ENCODE data around the gene COX5A.

Gene COX5A

GRCh38 chr15:74959586-74959939 is 21.7 kb upstream of the COX5A start:
- H2AFZ ChIP-seq (ENCODE audit: low read length): no peak overlapping the region
- TF ChIP-seq EZH2phosphoT487 (IDR thresholded peaks at IDR 0.05; ENCODE audit: borderline replicate concordance) (no peak), CTCF (conservative IDR thresholded peaks at IDR 0.05; ENCODE audit: low read length) (no peak)
- peaks cover 3% of the 10 kb centered on the region for H3K4me1 ChIP-seq (ENCODE audit: insufficient read depth, low read length, poor library complexity, severe bottlenecking)
- H3K9ac ChIP-seq (ENCODE audit: low read depth, low read length, poor library complexity, severe bottlenecking): no peak overlapping the region
- no peaks in the 10 kb centered on the region for H3K36me3 ChIP-seq (ENCODE audit: insufficient read depth, low read length)
- no peaks in the 10 kb centered on the region for H3K27me3 ChIP-seq (ENCODE audit: insufficient read depth, low read length, poor library complexity, severe bottlenecking)
- H4K20me1 ChIP-seq (ENCODE audit: insufficient read depth, low read length, poor library complexity, severe bottlenecking): no peaks in the 10 kb centered on the region
- H3K4me2 ChIP-seq (ENCODE audit: low read depth, low read length, poor library complexity, severe bottlenecking): no peak overlapping the region
- no peaks in the 10 kb centered on the region for H3F3A ChIP-seq (ENCODE audit: low read depth)
- H3K4me3 ChIP-seq (ENCODE audit: low read length, poor library complexity, severe bottlenecking): no peak overlapping the region
- H3K79me2 ChIP-seq (ENCODE audit: insufficient read depth, low read length): no peaks in the 10 kb centered on the region
- no peaks in the 10 kb centered on the region for H3K9me2 ChIP-seq (replicated peaks; ENCODE audit: low read depth, low read length)
- no peaks in the 10 kb centered on the region for H3K9me3 ChIP-seq (ENCODE audit: insufficient read depth, low read depth, low read length)

GRCh38 chr15:74958908-74959585 is 21.2 kb upstream of the COX5A start:
- peaks cover 3% of the 10 kb centered on the region for H3K4me1 ChIP-seq (ENCODE audit: insufficient read depth, low read length, poor library complexity, severe bottlenecking)
- no peaks in the 10 kb centered on the region for H4K20me1 ChIP-seq (ENCODE audit: insufficient read depth, low read length, poor library complexity, severe bottlenecking)
- H2AFZ ChIP-seq (ENCODE audit: low read length): no peak overlapping the region
- H3K27me3 ChIP-seq (ENCODE audit: insufficient read depth, low read length, poor library complexity, severe bottlenecking): no peaks in the 10 kb centered on the region
- no peaks in the 10 kb centered on the region for H3K36me3 ChIP-seq (ENCODE audit: insufficient read depth, low read length)
- H3K79me2 ChIP-seq (ENCODE audit: insufficient read depth, low read length): no peaks in the 10 kb centered on the region
- no peak overlapping the region for H3K9ac ChIP-seq (ENCODE audit: low read depth, low read length, poor library complexity, severe bottlenecking)
- H3K9me2 ChIP-seq (replicated peaks; ENCODE audit: low read depth, low read length): no peaks in the 10 kb centered on the region
- H3F3A ChIP-seq (ENCODE audit: low read depth): no peaks in the 10 kb centered on the region
- TF ChIP-seq CTCF (conservative IDR thresholded peaks at IDR 0.05; ENCODE audit: low read length) (no peak), EZH2phosphoT487 (IDR thresholded peaks at IDR 0.05; ENCODE audit: borderline replicate concordance) (no peak)
- H3K4me2 ChIP-seq (ENCODE audit: low read depth, low read length, poor library complexity, severe bottlenecking): no peak overlapping the region
- no peak overlapping the region for H3K4me3 ChIP-seq (ENCODE audit: low read length, poor library complexity, severe bottlenecking)
- H3K9me3 ChIP-seq (ENCODE audit: insufficient read depth, low read depth, low read length): no peaks in the 10 kb centered on the region

- no peaks in the 10 kb centered on the region for H3K36me3 ChIP-seq (ENCODE audit: insufficient read depth, low read length)
- no peak overlapping the region for H3K4me2 ChIP-seq (ENCODE audit: low read depth, low read length, poor library complexity, severe bottlenecking)
- H2AFZ ChIP-seq (ENCODE audit: low read length): no peak overlapping the region
- H3K27me3 ChIP-seq (ENCODE audit: insufficient read depth, low read length, poor library complexity, severe bottlenecking): no peaks in the 10 kb centered on the region
- H4K20me1 ChIP-seq (ENCODE audit: insufficient read depth, low read length, poor library complexity, severe bottlenecking): no peaks in the 10 kb centered on the region
- no peaks in the 10 kb centered on the region for H3K9me3 ChIP-seq (ENCODE audit: insufficient read depth, low read depth, low read length)
- no peak overlapping the region for H3K4me3 ChIP-seq (ENCODE audit: low read length, poor library complexity, severe bottlenecking)
- H3K9me2 ChIP-seq (replicated peaks; ENCODE audit: low read depth, low read length): no peaks in the 10 kb centered on the region
- TF ChIP-seq EZH2phosphoT487 (IDR thresholded peaks at IDR 0.05; ENCODE audit: borderline replicate concordance) (no peak), CTCF (conservative IDR thresholded peaks at IDR 0.05; ENCODE audit: low read length) (no peak)
- no peak overlapping the region for H3K9ac ChIP-seq (ENCODE audit: low read depth, low read length, poor library complexity, severe bottlenecking)
- no peaks in the 10 kb centered on the region for H3K79me2 ChIP-seq (ENCODE audit: insufficient read depth, low read length)
- no peaks in the 10 kb centered on the region for H3F3A ChIP-seq (ENCODE audit: low read depth)
- peaks cover 3% of the 10 kb centered on the region for H3K4me1 ChIP-seq (ENCODE audit: insufficient read depth, low read length, poor library complexity, severe bottlenecking)
Observed at GRCh38 chr15:74958320-74958907, 20.5 kb upstream of the COX5A start.
